ENCODE results near the gene DDX10.
A peak's percentile ranks its signal among the peaks of the same experiment; 100 is the strongest.

DDX10 gene

DNA sequence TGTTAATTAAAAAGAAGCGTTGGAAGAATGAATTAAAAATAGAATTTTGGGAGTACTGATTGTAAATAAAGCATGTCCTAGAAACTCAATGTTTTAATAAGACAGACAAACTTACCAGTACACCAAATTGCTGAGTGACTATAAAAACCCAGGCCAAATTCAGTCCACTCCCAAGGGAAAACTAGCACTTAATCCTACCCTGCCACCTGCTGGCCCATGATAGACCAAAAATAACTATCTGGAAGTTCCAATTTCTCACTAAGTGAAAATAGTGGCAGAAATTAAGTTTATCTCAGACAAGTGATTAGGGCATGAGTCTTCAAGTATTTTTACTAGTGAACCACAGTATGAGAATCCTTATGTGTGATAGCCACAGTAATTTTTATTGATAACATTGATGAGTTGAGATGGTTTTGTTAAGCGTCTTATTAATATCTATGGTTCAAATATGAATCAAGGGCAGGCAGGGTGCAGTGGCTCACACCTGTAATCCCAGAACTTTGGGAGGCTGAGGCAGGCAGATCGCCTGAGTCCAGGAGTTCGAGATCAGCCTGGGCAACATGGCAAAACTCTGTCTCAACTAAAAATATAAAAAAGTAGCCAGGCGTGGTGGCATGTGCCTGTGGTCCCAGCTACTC lies 9.8 kb upstream of the DDX10 start:
- TF ChIP-seq CTCF (IDR thresholded peaks at IDR 0.05; ENCODE audit: borderline replicate concordance, insufficient read depth, low read depth, low read length), result peak; percentile 28; the same call in 1 of the 2 replicates
- H3K4me3 ChIP-seq (ENCODE audit: low read depth, low read length), result no peak overlapping the region

- no peak for TF ChIP-seq CTCF (IDR thresholded peaks at IDR 0.05; ENCODE audit: borderline replicate concordance, insufficient read depth, low read depth, low read length)
- no peak overlapping the region for H3K4me3 ChIP-seq (ENCODE audit: low read depth, low read length)
Observed at GRCh38 chr11:108662700-108663099, 2.2 kb upstream of the DDX10 start.

GRCh38 chr11:108663154-108663877 lies 1.6 kb upstream of the DDX10 start:
- no peak for TF ChIP-seq CTCF (IDR thresholded peaks at IDR 0.05; ENCODE audit: borderline replicate concordance, insufficient read depth, low read depth, low read length)
- H3K4me3 ChIP-seq (ENCODE audit: low read depth, low read length), result no peak overlapping the region

- no peak overlapping the region for H3K4me3 ChIP-seq (ENCODE audit: low read depth, low read length)
- TF ChIP-seq CTCF (IDR thresholded peaks at IDR 0.05; ENCODE audit: borderline replicate concordance, insufficient read depth, low read depth, low read length), result 0 out of 2 replicates have a peak, but pooled peaks have one; percentile 6
Observed at GRCh38 chr11:108666373-108666772, 1.5 kb downstream of the DDX10 start.

DNA sequence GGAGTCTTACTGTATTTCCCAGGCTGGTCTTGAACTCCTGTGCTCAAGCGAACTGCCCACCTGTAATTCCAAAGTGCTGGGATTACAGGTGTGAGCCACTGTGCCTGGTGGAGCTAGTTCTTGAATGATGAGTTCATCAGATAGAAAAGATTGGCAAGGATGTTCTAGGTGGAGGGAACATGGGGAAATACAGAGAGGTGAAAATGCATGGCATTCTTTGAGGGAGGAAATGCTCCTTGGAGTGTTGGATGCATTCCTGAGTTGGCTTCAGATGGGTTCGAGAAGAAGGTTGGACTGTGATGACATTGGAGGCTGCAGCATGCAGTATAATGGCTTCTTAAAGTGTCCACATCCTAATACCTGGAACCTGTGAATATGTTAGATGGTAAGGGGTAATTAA lies 4.4 kb downstream of the DDX10 start:
- no peak for TF ChIP-seq CTCF (IDR thresholded peaks at IDR 0.05; ENCODE audit: borderline replicate concordance, insufficient read depth, low read depth, low read length)
- H3K4me3 ChIP-seq (ENCODE audit: low read depth, low read length), result no peak overlapping the region

GRCh38 chr11:108669711-108670110 lies 4.8 kb downstream of the DDX10 start:
- H3K4me3 ChIP-seq (ENCODE audit: low read depth, low read length), result no peak overlapping the region
- no peak for TF ChIP-seq CTCF (IDR thresholded peaks at IDR 0.05; ENCODE audit: borderline replicate concordance, insufficient read depth, low read depth, low read length)

- no peak for TF ChIP-seq CTCF (IDR thresholded peaks at IDR 0.05; ENCODE audit: borderline replicate concordance, insufficient read depth, low read depth, low read length)
- H3K4me3 ChIP-seq (ENCODE audit: low read depth, low read length), result no peak overlapping the region
Observed at GRCh38 chr11:108670451-108670850, 5.6 kb downstream of the DDX10 start.
